ENCODE data around the gene CABP4.
A peak's percentile ranks its signal among the peaks of the same experiment; 100 is the strongest.
"Not testable (repeated sequence)": the region's sequence is repeated elsewhere in the genome, so short reads cannot be mapped to it uniquely, and the experiment has no call there.

The CABP4 gene

GRCh38 chr11:67483831-67484665 lies 28.9 kb downstream of the CABP4 start:
- DNase-seq = no peak

- peak; percentile 80 to 82 for DNase-seq
Observed at GRCh38 chr11:67484847-67485311, 29.7 kb downstream of the CABP4 start.

- DNase-seq = not testable (repeated sequence)
Observed at GRCh38 chr11:67485873-67486361, 30.8 kb downstream of the CABP4 start.

DNA sequence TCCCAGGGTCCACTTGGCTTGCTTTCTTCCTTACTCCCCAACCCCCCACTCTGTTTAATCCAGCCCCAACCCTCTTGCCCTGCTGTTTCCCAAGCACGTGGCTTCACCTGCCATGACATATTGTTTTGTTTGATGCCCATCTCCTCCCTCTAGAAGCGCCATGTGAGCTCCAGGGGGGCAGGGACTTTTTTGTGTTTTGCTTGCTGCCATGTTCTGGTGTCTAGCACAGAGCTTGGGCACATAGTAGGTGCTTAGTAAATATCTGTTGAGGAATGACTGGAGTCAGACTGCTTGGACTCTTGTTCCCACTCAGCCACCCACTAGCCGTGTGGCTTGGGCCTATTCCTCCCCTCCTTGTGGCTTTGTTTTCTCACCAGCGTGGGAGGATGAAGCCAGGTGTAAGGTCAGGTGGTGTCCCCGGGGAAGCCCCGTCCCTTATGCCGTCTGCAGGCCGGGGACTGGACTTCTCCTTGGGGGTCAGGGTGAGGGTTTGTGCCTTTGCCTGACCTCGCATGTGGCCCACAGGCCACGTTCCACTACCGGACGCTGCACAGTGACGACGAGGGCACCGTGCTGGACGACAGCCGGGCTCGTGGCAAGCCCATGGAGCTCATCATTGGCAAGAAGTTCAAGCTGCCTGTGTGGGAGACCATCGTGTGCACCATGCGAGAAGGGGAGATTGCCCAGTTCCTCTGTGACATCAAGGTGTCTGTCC lies 31.5 kb downstream of the CABP4 start:
- no peak for DNase-seq

- DNase-seq = no peak
Observed at GRCh38 chr11:67489203-67489884, 34.2 kb downstream of the CABP4 start.

DNA sequence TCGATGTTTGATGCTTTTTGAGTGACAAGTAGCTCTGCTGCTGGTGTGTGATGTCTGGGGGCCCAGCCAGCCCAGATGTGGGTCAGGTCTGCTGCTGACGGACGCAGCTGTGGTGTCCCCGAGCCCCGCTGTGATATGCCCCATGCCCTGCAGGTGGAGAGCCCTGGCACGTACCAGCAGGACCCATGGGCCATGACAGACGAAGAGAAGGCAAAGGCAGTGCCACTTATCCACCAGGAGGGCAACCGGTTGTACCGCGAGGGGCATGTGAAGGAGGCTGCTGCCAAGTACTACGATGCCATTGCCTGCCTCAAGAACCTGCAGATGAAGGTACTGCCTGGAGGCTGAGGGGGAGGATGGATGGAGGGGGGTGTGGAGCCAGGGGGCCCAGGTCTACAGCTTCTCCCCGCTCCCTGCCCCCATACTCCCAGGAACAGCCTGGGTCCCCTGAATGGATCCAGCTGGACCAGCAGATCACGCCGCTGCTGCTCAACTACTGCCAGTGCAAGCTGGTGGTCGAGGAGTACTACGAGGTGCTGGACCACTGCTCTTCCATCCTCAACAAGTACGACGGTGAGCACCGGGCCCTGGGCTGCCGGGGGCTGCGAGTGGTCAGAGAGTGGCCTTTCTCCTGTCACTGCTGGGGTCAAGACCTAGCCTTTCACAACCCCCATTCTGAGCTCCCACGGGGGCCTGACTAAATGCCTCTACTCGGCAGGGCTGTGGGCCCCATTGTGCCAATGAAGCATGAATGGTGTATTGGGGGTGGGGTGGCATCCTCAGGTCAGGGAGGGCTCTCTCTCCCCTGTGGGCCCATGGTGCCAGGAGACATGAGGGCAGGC lies 35.0 kb downstream of the CABP4 start:
- no peak for DNase-seq

DNA sequence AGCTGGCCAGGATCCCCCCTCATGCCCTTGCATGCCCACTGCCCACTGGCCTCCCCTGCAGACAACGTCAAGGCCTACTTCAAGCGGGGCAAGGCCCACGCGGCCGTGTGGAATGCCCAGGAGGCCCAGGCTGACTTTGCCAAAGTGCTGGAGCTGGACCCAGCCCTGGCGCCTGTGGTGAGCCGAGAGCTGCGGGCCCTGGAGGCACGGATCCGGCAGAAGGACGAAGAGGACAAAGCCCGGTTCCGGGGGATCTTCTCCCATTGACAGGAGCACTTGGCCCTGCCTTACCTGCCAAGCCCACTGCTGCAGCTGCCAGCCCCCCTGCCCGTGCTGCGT lies 35.5 kb downstream of the CABP4 start:
- DNase-seq = no peak

DNA sequence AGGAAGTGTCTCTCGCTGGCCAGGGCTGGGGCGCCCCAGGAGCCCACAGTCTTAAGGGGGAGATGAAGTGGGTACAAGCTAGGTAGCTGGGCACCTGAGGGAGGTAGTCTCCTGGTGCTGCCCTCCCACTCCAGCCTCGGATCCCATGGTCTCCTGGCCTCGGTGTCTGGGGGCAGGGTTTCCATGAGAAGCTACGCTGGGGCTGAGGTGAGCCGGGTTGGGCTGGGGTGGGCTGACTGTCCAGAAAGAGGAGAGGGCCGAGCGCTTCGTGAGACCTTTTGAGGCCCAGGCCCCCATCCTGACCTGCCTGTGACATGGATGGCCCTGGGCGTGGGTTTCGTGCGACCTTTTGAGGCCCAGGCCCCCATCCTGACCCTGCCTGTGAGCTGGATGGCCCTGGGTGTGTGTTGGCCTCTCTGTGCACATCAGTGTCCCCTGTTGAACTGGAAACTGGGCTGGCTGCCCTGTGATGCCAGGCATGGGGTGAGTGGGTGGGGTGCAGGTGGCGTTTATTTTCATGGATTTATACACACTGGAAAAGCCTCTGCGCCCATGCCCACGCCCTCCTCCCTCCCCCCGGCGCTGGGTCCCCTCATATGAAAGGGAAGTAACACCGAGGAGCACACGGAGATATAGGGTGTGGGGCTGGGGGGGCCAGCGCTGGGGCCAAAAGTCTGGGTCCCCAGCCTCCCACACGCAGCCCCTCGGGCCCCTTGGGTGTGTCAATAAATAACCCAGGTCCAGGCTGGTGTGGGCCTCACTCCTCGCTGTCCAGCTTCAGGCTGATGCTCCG lies 36.3 kb downstream of the CABP4 start:
- DNase-seq = no peak

DNA sequence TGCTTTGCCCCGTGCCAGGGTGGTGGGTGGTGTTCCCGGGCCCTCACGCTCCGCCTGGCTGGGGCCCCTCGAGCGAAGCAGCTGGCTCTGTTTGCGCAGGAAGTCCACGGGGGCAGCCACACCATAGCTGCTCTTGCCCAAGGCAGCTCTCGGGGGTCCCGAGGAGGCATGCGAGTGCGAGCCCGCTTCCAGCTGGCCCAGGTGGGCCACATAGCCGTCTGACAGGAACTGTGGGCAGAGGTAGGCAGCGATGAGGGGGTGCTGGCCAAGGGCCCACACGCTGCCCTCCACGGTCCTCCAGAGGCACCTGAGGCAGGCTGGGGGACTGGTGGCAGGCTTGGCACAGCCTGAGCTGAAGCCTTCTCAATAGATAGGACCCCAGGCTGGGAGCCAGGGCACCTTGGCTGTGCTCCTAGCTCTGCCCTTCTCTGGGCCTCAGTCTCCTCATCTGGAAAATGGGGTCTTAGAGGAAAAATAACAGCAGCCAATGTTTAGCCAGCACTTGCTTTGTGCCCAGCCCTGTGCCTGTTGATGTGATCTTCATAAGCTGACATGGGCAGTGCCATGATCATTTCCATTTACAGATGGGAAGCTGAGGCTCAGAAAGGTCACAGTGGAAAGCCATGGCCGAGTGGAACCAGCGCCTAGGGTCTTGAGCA lies 37.0 kb downstream of the CABP4 start:
- DNase-seq = no peak

DNA sequence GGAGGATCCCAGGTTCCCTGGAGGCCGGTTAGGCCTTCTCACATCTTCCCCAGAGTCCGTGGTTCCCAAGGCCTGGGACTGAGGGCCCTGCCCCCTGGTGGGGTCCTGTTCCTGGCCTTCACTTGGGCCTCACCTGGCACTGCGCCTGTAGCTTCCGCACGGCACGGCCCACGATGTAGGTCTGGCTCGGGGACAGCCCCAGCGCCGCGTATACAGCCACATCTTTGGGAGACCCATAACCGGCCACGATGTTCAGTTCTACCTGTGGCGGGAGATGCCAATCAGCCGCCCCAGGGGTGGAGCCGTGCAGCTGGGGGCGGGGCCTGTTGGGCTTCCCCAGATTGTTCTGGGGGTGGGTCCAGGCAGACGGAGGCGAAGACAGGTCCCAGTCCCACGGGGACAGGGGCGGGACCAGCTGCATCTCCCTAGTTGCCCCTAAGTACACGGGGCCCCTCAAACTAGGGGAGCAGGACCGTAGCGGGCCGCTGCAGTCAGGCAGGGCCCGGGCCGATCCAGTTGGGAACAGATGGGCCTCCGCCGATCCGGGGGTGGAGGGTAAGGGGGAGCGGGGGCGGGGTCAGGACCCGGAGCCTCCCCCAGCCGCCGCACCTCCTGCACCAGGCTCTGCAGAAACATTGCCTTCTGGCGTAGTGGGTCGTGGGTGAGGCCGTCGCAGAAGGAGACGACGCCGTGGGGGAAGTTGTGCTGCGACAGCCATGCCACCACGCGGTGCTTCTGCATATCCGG lies 37.8 kb downstream of the CABP4 start:
- no peak for DNase-seq

DNA sequence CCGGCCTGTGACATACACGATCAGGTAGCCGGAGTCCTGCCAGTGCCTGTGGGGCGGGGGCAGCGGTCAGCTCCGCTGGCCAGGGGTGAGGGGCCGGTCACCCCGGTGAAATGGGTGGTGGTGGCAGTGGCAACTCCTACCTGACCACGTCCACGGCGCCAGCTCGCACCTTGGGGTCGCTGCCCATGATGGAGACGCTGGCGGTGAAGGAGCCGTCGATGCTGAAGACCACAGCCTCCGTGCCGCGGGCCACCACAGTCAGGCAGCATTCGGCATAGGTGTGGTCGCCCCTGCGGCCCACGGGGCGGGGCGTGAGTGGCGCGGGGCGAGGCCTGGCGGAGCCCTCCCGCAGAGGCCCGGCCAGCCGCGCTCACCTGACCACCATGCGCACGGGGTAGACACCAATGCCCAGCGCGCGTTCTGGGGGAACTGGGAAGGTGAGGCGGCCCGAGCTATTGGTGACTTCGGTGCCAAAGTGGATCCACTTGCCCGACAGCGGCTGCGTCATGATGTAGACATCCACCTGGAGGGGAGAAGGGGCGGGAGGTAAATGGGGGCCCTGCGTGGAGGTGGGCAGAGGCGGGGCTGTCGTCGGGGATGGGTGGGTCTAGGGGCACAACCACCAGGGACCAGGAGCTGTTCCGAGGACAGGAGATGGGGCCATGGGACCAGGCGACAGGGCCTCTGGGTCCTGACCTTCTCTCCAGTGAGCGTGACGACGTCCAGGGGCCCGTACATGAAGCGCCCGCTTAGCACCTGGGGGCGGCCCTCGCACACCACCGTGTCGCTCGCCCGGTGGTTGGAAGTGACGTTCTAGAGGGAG lies 38.6 kb downstream of the CABP4 start:
- no peak for DNase-seq

- no peak for DNase-seq
Observed at GRCh38 chr11:67494371-67495233, 39.4 kb downstream of the CABP4 start.

DNA sequence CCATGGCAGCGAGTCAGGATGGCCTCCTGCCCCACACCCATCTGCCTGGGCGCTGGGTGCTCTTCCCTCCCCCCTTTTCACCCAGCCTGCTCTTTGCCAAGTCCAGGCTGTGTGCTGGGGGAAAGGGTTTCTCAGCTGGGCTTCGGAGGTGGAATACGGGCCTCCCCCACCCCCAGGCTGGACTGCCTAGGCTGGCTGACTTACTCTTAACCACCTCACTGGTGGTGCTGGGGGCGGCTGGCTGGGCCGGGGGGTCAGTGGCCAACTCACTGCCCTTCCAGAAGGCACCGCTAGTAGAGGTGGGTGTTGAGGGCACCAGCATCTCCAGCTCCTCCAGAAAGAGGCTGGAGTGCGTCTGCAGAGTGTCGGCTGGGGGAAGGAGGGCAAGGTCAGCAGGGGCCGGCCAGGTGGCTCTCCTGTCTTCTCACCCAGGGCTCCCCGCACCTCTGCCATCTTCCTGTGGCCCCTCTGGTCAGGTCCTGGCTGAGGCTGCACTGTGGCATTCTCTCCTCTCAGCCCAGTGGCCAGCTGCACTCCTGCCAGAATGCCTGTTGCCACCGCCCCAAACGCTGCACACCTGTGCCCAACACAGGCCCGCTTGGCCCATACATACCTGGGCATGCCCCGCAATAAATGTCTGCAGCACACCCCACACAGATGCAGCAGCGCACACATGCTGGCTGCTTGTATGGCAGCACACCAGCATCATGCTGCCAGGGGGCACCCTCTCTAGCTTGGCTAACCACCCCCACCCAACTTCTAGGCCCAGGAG lies 40.3 kb downstream of the CABP4 start:
- no peak for DNase-seq

DNA sequence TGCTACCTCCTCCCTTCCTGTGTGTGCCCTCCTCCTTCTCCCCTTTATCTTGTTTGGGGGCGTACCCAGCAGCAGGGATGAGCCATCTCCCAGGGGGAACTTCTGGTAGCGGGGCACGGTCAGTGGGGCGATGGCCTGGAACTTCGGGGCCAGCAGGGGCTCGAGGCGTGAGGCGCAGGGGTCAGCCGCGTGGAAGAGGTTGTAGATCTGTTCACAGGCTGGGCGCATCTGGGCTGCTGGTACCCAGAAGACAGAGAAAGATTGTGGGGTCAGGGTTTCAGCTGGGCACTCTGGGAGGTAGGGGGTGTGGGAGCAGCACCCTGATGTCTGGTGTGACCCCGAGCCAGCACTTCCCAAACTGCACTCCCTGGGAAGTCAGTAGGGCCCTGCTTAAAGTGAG lies 41.0 kb downstream of the CABP4 start:
- DNase-seq = no peak

DNA sequence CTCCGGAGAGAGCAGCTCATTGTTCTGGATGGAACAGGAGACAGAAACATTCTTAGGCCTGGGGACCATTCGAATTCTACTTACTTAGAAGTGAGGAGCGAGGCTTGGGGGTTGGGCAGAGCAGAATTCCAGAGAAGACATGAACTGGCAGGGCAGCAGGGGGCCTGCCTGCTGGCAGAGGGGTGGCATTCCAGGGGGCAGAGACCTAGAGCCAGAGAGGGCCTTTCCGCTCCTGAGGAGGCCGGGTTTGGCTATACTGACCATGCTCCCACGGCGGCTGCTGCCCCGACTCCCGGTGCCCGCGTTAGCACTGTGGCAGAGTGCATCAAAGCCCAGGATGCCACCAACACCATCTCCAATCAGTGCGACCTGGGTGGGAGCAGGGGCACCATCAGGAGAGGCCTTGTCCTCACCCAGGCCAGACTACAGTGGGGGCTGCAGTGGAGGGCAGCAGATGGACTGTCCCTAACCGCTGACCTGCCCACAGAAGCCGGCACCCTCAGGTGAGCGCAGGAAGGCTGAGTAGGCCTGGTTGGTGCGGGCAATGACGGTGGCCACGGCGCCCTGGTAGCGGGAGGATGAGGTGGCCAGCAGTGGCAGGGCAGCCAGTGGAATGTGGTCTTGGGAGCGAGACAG lies 42.6 kb downstream of the CABP4 start:
- DNase-seq = no peak

GRCh38 chr11:67498544-67498972 lies 43.4 kb downstream of the CABP4 start:
- DNase-seq = no peak
